Heart left ventricle (tissue), 13 donors: Measurements from ENCODE around the gene ACKR2.

Experiments used
- POLR2A ChIP-seq, 2 donors: fragments of 450-650 bp; IDR thresholded peaks; one replicate each; pipeline ENCODE4 v1.6.1; 2017; ENCODE audit warnings: antibody characterized with exemption in 2 of 2, mild to moderate bottlenecking in 2 of 2, moderate library complexity in 2 of 2
- TF ChIP-seq, protein P1 (sequence below), 12 donors: fragments of 200-600 bp; sonication (generic) in 4 of 12; IDR thresholded peaks; one replicate each; pipeline versions ENCODE4 v1.5.0 to v1.8.0; 2018 to 2022; ENCODE audit warnings: antibody characterized with exemption in 12 of 12, mild to moderate bottlenecking in 5 of 12
- donor health status: ischemic (EF 13 %, LVEDD 7.1; RV severe dilation, severe dysfunction).
- donor health status: DM: no; HTN: yes; CAD: no.
- donor health status: DM: no; HTN: no; CAD: no.
- donor health status: ischemic (EF 25% LVEDD 6.9; RV normal size, moderate dysfunction).
- donor health status: ischemic (EF 25% LVEDD 5.7; RV mildly dilated, moderate dysfunction).
- donor health status: ischemic (EF 35%, LVEDD 5.7; RV mildly dilated, moderate dysfunction).
- donor health status: nonischemic (EF 11% LVEDD 7.7; RV severe dilation, severe dysfunction).
- donor health status: DM: yes; HTN: yes; CAD: no.
- donor health status: PGD.
- donor health status: ischemic (EF 29% LVEDD 5.4; RV normal size, mild dysfunction).
- donor health status: nonischemic (EF 23%, LVEDD 6.1; RV moderate dilation, normal function).

DNA sequence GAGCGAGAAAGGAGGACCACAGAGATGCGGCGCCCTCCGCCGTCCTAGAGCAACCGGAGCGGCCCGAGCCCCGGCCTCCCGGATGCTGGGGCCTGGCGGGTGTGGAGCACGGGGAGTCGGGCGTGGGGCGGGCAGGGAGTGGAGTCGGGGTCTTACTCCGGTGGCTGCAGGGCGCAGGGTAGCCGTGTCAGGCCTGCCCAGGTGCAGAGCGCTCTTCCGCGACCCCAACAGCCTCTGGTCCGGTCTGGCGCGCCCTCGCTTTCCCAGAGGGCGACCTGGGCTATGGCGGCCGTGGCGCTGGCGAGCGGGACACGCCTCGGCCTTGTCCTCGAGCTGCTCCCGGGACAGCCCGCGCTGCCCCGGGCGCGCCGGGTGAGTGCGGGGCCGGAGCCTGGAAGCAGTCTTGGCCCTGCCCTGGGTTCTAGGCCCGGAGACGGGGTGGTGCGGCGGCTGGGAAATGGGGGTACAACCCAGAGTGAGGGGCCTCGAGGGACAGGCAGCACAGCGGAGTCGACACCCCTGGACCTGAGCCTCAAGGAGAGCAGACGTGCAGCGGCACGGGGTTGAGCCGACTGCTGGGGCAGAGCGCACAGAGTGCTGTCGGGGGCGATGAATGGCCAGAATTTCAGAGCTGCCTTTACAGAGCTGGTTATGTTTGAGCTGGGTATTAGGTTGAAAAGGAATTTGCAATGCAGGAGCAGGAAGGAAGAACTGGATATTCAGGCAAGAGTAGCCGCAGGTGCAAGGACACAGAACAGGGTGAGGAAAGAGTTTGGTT is 97.0 kb downstream of the ACKR2 start, which contains the start of gene ZNF662:
- TF ChIP-seq POLR2A (IDR thresholded peaks at IDR 0.05) = no peak
- TF ChIP-seq, protein P1, sequence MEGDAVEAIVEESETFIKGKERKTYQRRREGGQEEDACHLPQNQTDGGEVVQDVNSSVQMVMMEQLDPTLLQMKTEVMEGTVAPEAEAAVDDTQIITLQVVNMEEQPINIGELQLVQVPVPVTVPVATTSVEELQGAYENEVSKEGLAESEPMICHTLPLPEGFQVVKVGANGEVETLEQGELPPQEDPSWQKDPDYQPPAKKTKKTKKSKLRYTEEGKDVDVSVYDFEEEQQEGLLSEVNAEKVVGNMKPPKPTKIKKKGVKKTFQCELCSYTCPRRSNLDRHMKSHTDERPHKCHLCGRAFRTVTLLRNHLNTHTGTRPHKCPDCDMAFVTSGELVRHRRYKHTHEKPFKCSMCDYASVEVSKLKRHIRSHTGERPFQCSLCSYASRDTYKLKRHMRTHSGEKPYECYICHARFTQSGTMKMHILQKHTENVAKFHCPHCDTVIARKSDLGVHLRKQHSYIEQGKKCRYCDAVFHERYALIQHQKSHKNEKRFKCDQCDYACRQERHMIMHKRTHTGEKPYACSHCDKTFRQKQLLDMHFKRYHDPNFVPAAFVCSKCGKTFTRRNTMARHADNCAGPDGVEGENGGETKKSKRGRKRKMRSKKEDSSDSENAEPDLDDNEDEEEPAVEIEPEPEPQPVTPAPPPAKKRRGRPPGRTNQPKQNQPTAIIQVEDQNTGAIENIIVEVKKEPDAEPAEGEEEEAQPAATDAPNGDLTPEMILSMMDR (IDR thresholded peaks at IDR 0.05) = no peak
